NCI-H2081 treated with DMSO at 0.1 percent for 48 hours (cell line): ENCODE results near the gene NAT8L.

Source experiments
- DNase-seq: peaks from one replicate; lab custom pipeline; 2025; lab: John Stamatoyannopoulos, UW

The NAT8L gene

GRCh38 chr4:2094545-2094944 is 35.4 kb downstream of the NAT8L start:
- no peak for DNase-seq

DNA sequence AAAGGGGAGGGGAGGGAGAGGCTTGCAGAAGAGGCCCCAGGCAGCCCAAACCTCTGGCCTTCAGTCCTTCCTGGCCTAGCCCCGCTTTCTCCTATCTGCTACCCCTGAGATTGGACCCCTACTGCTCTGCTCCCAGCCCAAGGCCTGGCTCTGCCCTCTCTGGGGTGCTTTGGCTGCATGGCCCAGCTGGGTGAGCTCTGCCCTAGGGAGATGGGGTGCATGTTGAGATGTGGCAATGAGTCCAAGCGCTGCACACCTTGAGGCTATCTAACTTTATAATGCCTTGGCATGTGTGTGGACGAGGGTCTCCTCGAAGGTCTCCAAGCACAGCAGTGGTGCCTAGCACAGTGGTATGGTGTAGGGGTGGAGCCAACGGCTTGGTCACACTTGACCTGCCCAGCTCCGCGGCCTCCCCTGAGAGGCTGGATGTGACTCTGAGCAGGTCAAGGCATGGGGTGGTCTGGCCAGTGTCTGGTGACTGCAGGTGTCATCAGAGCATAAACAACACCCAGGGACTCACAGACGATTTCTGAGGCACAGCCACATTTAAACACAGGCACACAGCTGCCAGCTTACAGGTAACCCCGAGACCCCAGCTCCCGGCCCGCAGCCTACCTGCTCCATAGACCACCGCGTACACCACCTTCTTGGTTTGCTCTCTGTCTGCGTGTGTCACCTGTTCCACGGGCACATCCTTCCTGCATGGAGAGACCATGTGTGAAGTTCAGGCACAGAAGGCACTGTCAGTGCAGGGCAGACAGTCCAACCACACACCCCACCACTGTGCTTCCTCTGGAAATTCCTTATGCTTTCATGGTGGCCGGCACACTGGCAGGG is 36.3 kb downstream of the NAT8L start:
- no peak for DNase-seq

- no peak for DNase-seq
These were observed 37.0 kb downstream of the NAT8L start for GRCh38 chr4:2096073-2096609.

GRCh38 chr4:2101346-2102044 is 42.4 kb downstream of the NAT8L start:
- DNase-seq: no peak

GRCh38 chr4:2102045-2102883 is 43.1 kb downstream of the NAT8L start:
- no peak for DNase-seq

DNA sequence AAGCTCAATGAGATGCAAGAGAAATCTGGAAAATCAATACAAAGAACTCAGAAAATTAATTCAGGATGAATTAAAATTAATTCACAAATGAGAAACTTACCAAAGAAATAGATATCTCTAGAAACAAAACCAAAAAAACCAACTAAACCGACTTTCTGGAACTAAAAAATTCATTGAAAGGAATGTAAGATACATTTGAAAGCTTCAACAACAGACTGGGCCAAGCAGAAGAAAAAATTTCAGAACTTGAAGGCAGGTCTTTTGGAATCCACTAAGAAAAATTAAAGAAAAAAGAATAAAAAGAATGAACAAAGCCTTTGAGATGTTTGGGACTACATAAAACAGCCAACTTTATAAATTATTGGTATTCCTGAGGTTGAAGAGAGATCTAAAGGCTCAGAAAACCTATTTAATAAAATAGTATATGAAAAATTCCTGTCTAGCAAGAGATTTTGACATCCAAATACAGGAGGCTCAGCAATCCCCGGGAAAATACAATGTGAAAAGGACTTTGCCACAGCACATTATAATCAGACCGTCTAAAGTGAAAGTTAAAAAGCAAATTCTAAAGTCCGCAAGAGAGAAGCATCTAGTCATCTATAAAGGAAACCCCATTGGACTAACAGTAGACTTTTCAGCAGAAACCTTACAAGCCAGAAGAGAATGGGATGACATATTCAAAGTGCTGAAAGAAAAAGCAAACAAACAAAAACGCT is 44.2 kb downstream of the NAT8L start:
- DNase-seq: no peak

DNA sequence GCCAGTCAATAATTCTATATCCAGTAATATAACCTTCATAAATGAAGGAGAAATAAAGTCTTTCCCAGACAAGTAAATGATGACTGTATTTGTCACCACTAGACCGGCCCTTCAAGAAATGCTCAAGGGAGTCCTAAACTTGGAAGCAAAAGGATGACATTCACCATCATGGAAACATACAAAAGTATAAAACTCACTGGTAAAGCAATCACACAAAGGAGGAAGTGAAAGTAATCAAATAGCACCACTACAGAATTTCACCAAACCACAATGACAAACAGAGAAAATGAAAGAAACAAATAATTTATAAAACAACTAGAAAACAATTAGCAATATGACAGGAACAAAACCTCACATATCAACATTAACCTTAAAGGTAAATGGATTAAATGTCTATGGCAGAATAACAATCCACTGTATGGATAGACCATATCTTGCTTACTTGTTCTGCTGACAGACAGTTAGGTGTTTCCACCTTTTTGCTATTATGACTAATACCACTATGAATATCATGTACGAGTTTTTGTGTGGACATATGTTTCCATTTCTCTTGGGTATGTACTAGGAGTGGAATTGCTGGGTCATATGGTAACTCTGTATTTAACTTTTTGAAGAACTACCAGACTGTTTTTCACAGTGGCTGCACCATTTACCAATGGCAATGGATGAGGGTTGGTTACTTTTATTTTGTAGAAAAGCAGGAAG is 44.9 kb downstream of the NAT8L start:
- DNase-seq: no peak

DNA sequence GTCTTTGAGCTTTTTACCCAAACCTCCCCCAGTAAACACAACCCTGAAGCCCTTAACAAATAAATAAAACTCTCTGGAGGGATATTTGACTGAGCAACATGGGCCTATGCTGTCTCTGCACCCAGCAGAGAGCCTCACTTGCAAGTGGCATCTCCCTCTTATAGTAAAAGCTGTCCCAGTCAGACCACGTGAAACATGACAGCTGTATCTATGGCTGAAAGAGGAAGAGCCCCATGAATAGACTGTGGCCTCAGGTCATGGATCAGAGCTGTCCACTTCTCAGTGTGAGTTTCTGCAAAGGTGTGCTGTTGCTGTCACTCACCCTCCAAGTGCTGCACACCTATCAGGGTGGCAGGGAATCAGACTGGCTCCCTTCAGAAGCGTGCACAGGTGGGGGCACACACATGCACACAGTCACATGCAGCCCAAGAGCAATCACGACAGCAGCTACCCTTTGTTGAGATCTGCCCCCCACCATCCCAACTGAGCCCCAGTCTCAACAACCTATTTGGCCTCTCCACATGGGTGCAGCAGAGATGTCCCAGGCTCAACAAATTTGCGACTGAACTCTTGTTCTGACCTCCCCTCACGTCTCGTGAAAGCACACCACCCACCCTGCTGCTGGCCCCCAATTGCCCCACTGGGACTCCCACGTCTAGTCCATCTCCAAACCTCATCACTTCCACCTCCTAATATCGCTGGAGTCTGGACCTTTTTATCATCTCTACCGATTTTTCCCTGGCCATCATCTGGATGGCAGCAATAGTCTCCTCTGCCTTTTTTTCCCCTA is 45.6 kb downstream of the NAT8L start:
- no peak for DNase-seq

DNA sequence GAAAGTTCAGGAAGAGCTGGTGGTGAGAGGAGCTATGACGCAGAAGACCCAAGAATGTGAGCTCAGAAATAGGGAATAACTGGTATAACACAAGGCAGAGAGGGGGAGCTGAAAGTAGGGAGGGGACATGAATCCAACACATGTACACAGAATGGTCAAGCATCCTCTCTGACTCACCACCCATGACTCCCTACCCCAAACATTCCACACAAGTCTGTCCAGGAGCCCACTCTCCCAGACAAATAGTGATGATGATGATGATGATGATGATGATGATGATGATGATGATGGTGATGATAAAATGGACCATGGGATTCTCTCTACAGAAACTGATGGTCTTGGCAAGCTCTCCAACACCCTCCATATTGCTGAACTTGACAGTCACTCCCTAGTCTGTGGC is 46.4 kb downstream of the NAT8L start:
- no peak for DNase-seq

GRCh38 chr4:2116687-2117400 is 57.7 kb downstream of the NAT8L start:
- no peak for DNase-seq
